GM19351 (cell line): ENCODE measurements around the gene C1orf198.

Source experiments
- ATAC-seq: cut with Tn5 transposase; IDR thresholded peaks from one replicate; pipeline ENCODE4 v1.9.1; 2021; ENCODE audit warnings: mild to moderate bottlenecking, moderate library complexity; ENCODE audit not compliant: unreplicated experiment

Gene C1orf198

GRCh38 chr1:230836793-230837192 lies 31.5 kb downstream of the C1orf198 start:
- ATAC-seq, result no peak

- no peak for ATAC-seq
Observed at GRCh38 chr1:230836347-230836746, 32.0 kb downstream of the C1orf198 start.

GRCh38 chr1:230834292-230834691 lies 34.0 kb downstream of the C1orf198 start:
- no peak for ATAC-seq

GRCh38 chr1:230833511-230833910 lies 34.8 kb downstream of the C1orf198 start:
- no peak for ATAC-seq

- no peak for ATAC-seq
Observed at GRCh38 chr1:230832476-230832875, 35.8 kb downstream of the C1orf198 start.

- ATAC-seq, result no peak
Observed at GRCh38 chr1:230831771-230832170, 36.5 kb downstream of the C1orf198 start.

GRCh38 chr1:230828421-230828820 lies 39.9 kb downstream of the C1orf198 start:
- no peak for ATAC-seq

- no peak for ATAC-seq
Observed at GRCh38 chr1:230827801-230828200, 40.5 kb downstream of the C1orf198 start.

GRCh38 chr1:230827081-230827681 lies 41.1 kb downstream of the C1orf198 start:
- no peak for ATAC-seq

GRCh38 chr1:230826166-230826875 lies 42.0 kb downstream of the C1orf198 start:
- ATAC-seq, result no peak

GRCh38 chr1:230825761-230826160 lies 42.6 kb downstream of the C1orf198 start:
- ATAC-seq, result no peak

GRCh38 chr1:230824919-230825721 lies 43.2 kb downstream of the C1orf198 start:
- ATAC-seq, result no peak

- no peak for ATAC-seq
Observed at GRCh38 chr1:230824551-230824918, 43.8 kb downstream of the C1orf198 start.

GRCh38 chr1:230823931-230824381 lies 44.4 kb downstream of the C1orf198 start:
- ATAC-seq, result no peak

- ATAC-seq, result no peak
Observed at GRCh38 chr1:230823426-230823825, 44.9 kb downstream of the C1orf198 start.

GRCh38 chr1:230822092-230822581 lies 46.2 kb downstream of the C1orf198 start:
- no peak for ATAC-seq

- no peak for ATAC-seq
Observed at GRCh38 chr1:230821346-230821745, 47.0 kb downstream of the C1orf198 start.

- no peak for ATAC-seq
Observed at GRCh38 chr1:230820568-230820967, 47.8 kb downstream of the C1orf198 start.

- no peak for ATAC-seq
Observed at GRCh38 chr1:230819976-230820375, 48.3 kb downstream of the C1orf198 start.

- no peak for ATAC-seq
Observed at GRCh38 chr1:230818901-230819300, 49.4 kb downstream of the C1orf198 start.

GRCh38 chr1:230818367-230818766 lies 50.0 kb downstream of the C1orf198 start:
- ATAC-seq, result no peak

GRCh38 chr1:230816018-230816417 lies 52.3 kb downstream of the C1orf198 start:
- no peak for ATAC-seq
